ENCODE data around the gene STK17A.

The STK17A gene

DNA sequence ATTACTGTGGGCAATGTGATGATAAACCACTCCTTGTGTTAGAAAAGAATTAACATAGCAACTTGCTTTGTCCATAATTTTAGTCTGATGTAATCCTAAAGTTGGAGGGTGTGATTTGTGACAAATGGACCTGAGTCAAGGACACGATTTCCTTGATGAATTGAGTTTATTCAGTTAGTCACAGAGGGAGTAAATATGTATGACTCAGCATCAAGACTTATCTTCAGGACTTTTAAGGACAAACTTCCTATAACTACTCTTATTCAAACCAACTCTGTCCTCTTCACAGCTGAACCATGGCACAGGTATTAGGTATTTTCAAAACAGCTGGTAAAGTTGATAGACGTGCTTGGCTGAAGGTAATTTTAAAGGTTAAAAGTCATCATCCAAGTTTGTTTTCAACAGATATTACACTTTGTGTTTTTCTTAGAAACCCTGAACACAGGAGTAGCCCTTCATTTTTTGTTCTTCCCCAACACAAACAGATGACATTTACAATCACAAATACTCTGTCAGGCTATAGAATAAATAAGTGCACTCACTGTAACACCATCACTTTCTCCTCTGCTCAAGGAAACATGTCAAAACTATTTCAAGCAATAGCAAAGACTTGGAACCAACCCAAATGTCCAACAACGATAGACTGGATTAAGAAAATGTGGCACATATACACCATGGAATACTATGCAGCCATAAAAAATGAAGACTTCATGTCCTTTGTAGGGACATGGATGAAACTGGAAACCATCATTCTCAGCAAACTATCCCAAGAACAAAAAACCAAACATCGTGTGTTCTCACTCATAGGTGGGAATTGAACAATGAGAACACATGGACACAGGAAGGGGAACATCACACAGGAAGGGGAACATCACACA, 91.9 kb downstream of the STK17A start:
- H4K20me1 ChIP-seq (ENCODE audit: insufficient read depth), result peaks cover 13% of the 10 kb centered on the region; the same call in 1 of the 2 replicates
- no peaks in the 10 kb centered on the region for H3K36me3 ChIP-seq (ENCODE audit: insufficient read depth)
- H3K79me2 ChIP-seq (ENCODE audit: insufficient read depth, low read depth), result peaks cover 88% of the 10 kb centered on the region
- H3K4me2 ChIP-seq, result no peak overlapping the region
- H3K27me3 ChIP-seq (ENCODE audit: insufficient read depth, low read depth), result no peaks in the 10 kb centered on the region
- H3K9ac ChIP-seq, result no peak overlapping the region
- H3K27ac ChIP-seq, result no peak overlapping the region
- H3K4me3 ChIP-seq (IDR thresholded peaks at IDR 0.05; ENCODE audit: insufficient read depth, low read depth, low read length), result no peak overlapping the region
- peaks cover 26% of the 10 kb centered on the region for H3K4me1 ChIP-seq (ENCODE audit: low read depth, poor library complexity, severe bottlenecking)
- H2AFZ ChIP-seq (ENCODE audit: low read depth), result no peak overlapping the region
- TF ChIP-seq, protein P1, sequence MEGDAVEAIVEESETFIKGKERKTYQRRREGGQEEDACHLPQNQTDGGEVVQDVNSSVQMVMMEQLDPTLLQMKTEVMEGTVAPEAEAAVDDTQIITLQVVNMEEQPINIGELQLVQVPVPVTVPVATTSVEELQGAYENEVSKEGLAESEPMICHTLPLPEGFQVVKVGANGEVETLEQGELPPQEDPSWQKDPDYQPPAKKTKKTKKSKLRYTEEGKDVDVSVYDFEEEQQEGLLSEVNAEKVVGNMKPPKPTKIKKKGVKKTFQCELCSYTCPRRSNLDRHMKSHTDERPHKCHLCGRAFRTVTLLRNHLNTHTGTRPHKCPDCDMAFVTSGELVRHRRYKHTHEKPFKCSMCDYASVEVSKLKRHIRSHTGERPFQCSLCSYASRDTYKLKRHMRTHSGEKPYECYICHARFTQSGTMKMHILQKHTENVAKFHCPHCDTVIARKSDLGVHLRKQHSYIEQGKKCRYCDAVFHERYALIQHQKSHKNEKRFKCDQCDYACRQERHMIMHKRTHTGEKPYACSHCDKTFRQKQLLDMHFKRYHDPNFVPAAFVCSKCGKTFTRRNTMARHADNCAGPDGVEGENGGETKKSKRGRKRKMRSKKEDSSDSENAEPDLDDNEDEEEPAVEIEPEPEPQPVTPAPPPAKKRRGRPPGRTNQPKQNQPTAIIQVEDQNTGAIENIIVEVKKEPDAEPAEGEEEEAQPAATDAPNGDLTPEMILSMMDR (conservative IDR thresholded peaks at IDR 0.05; ENCODE audit: low read depth, low read length), result no peak
